ENCODE results near the gene RNU1-4. TPM values are rescaled to one million over a fixed set of nuclear protein-coding genes. Genes with fewer than 3 reads are reported as not detected.
A peak's percentile ranks its signal among the peaks of the same experiment; 100 is the strongest.
"Not testable (repeated sequence)": the region's sequence is repeated elsewhere in the genome, so short reads cannot be mapped to it uniquely, and the experiment has no call there.

RNU1-4 gene
- total RNA-seq (1,000 to 10,000 TPM in 1 of 5 donors, under 1 TPM in 4; under 0.01 to 9,966 (median under 0.01) TPM), polyA plus RNA-seq (not detected)
- long read RNA-seq, donor 1: 0 reads
- long read RNA-seq, donor 2: 0 reads
- long read RNA-seq, donor 3: 0 reads
- long read RNA-seq, donor 4: 0 reads
- long read RNA-seq, donor 5, partial matches to known transcripts: 0 of 1 reads
- long read RNA-seq, donor 5, other reads (novel, unspliced or antisense): 0 of 1 reads
- long read RNA-seq, donor 6: 0 reads
- long read RNA-seq, donor 7: 0 reads
- long read RNA-seq, donor 8: 0 reads
- long read RNA-seq, donor 9, partial matches to known transcripts: 0 of 1 reads
- long read RNA-seq, donor 9, other reads (novel, unspliced or antisense): 0 of 1 reads
- long read RNA-seq, donor 10: 0 reads

GRCh38 chr1:16740047-16740964, at the start of gene RNU1-4:
TSS of gene RNU1-4 (plus strand) at chr1:16740516.
- DNase-seq; intact Hi-C loops (cut with DNase I; ENCODE audit: low total_unique reads); H3K27me3 ChIP-seq; H3K9me3 ChIP-seq; H3K4me1 ChIP-seq; H3K4me3 ChIP-seq; H3K36me3 ChIP-seq; H3K27ac ChIP-seq: not testable (repeated sequence)
- no CpG with 5 or more reads among the region's 46 CpGs for WGBS, 5 donors

DNA sequence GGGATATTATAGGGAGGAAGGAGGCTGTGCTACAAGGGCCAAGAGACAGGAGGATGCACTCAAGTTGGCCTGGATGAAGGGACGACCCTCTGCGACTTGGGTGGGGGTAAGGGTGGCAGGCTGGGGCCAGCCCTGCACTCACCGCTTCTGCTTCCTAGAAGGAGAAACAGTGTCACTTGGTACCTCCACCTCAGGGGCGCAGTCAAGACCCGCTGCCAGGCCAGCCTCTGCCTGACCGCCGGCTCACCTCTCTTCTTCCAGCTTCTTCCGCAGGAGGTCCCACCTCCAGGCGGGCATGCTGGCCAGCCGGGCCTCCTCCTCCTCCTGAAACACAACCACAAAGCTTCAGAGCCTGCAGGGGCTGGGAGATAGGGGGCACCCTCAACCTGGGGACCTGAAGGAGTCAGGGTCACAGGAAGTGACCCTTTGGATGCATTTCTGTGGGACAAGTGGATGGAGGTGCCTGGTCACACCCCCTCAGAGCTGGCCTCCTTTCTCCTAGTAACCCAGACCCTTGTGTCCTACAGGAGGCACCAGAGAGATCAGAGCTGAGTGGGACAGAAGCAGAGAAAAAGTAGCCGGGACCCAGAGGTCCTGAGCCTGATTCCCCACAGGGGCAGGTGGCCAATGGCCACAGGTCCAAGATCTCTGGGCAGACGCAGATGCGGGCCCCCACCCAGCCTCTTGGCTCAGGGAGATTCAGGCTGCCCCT, 49.2 kb upstream of the RNU1-4 start:
- H3K27ac ChIP-seq; H3K4me1 ChIP-seq; H3K4me3 ChIP-seq; H3K9me3 ChIP-seq; DNase-seq; H3K36me3 ChIP-seq; intact Hi-C loops (cut with DNase I; ENCODE audit: low total_unique reads): not testable (repeated sequence)
- H3K27me3 ChIP-seq: peaks cover 0 to 33% (median 2%) of the 10 kb centered on the region in 3 donors
- 87 to 94% (median 89%) methylated on average over 3 to 4 of the region's 13 CpGs; no CpG with 5 or more reads in 2 of the 5 donors for WGBS, 5 donors

DNA sequence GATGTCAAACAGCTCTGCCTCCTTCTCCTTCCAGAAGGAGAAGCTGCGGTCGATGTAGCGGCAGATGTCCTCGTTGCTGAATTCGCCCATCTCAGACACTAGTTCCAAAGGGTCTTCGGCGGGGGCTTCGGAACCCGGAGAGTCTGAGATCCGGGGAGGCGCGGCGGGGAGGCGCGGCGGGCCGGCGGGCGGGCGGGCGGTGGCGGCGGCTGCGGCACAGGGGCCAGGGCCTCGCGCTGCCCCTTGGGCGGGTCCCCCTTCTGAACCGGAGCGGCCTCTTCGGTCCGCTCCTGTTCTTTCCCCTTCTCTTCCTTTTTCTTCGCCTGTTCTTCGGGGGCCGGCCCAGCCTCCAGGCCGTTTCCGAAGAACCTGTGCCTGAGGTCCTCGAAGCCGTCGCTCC, 48.0 kb upstream of the RNU1-4 start:
- H3K27me3 ChIP-seq: peaks cover 0 to 42% (median 2%) of the 10 kb centered on the region in 3 donors
- intact Hi-C loops (cut with DNase I; ENCODE audit: low total_unique reads); DNase-seq; H3K4me3 ChIP-seq; H3K9me3 ChIP-seq; H3K36me3 ChIP-seq; H3K27ac ChIP-seq: not testable (repeated sequence)
- 1 to 25% (median 10%) methylated on average over 4 to 19 of the region's 39 CpGs; no CpG with 5 or more reads in 2 of the 5 donors for WGBS, 5 donors
- H3K4me1 ChIP-seq: peaks cover 0 to 11% (median 3%) of the 10 kb centered on the region in 4 donors

DNA sequence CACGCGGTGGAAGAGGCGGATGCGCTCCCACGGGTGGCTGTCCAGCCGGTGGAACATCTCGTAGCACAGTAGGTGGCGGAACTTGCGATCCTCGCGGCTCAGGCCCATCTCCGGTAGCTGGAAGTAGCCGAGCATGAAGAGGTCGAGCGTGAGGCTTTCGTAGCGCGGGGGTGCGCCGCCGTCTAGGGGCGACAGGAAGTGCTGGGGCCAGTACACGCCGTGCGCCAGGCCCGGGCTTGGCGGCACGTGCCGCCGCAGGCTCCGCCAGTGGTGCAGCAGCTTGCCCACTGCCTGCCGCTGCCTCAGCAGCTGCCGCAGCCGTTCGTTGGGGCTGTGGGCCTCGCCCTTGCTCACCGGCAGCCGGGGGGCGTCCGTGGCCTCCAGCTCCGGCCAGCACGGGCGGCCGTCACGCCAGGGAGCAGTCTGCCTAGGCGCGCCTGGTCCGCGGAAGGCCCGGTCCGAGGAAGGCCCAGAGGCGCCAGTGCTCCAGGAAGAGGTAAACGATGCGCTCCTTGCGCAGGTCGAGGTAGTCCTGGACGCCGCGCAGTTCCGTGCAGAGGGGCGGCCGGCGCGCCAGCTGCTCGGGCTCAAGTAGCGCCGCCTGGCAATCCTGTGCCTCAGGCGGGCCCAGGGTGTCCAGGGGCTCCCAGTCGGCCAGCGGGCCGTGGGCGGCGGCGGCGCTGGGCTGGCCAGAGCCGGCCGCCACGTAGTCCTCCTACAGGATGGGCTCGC, 47.4 kb upstream of the RNU1-4 start:
- WGBS, 5 donors: 0 to 9% (median 1%) methylated on average over 12 to 18 of the region's 79 CpGs
- H3K4me3 ChIP-seq; H3K27ac ChIP-seq; H3K36me3 ChIP-seq; DNase-seq; intact Hi-C loops (cut with DNase I; ENCODE audit: low total_unique reads); H3K9me3 ChIP-seq: not testable (repeated sequence)
- Histone ChIP-seq H3K4me1 (peaks cover 0 to 11% (median 3%) of the 10 kb centered on the region in 4 donors), H3K27me3 (peaks cover 0 to 44% (median 2%) of the 10 kb centered on the region in 3 donors)

GRCh38 chr1:16693449-16694307, 46.6 kb upstream of the RNU1-4 start:
- 0 to 74% (median 1%) methylated on average over 9 to 36 of the region's 96 CpGs for WGBS, 5 donors
- DNase-seq; H3K27ac ChIP-seq; intact Hi-C loops (cut with DNase I; ENCODE audit: low total_unique reads); H3K9me3 ChIP-seq; H3K36me3 ChIP-seq; H3K4me3 ChIP-seq: not testable (repeated sequence)
- H3K4me1 ChIP-seq: peaks cover 0 to 11% (median 3%) of the 10 kb centered on the region in 4 donors
- H3K27me3 ChIP-seq: peaks cover 0 to 48% (median 2%) of the 10 kb centered on the region in 3 donors

- H3K36me3 ChIP-seq; DNase-seq; H3K27ac ChIP-seq; H3K9me3 ChIP-seq; H3K4me3 ChIP-seq; intact Hi-C loops (cut with DNase I; ENCODE audit: low total_unique reads): not testable (repeated sequence)
- Histone ChIP-seq H3K4me1 (peaks cover 0 to 11% (median 3%) of the 10 kb centered on the region in 4 donors), H3K27me3 (peaks cover 0 to 51% (median 2%) of the 10 kb centered on the region in 3 donors)
- 100% methylated on average over 1 of the region's 16 CpGs; no CpG with 5 or more reads in 4 of the 5 donors for whole genome bisulfite sequencing, 5 donors
Measured at GRCh38 chr1:16694308-16694702, 46.0 kb upstream of the RNU1-4 start.

DNA sequence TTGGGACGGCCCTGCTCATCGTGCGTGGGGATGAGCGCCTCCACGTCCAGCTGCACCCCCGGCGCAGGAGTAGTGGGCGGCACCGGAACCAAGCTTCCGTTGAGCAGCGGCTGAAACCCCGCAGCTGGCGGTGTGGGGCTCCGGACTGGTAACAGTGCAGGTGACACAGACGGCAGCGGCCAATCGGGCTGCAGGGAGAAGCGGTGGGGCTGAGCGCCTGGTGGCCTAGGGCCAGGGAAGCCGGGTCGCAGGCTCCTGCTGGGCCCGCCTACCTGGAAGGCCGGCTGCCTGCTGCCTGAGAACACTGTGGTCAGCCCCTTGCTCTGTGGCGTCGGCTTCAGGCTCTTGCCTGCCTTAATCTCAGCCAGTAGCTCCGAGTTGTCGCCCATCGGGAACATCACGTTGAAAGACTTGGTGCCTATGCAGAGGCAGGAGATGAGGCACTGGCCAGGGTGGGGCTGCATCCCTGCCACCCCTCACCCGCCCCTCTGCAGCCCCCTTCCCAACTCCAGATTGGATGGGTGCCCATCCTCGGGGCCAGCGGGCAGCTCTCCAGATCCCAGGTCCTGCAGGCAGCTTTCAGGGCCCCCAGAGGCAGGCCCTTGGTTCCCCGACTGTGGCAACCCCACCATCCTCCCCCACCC, 43.7 kb upstream of the RNU1-4 start:
- peaks cover 0 to 11% (median 3%) of the 10 kb centered on the region in 4 donors for H3K4me1 ChIP-seq
- intact Hi-C loops (cut with DNase I; ENCODE audit: low total_unique reads); H3K27ac ChIP-seq; H3K36me3 ChIP-seq; H3K9me3 ChIP-seq; H3K4me3 ChIP-seq: not testable (repeated sequence)
- 9 to 52% (median 24%) methylated on average over 8 to 26 of the region's 33 CpGs for WGBS, 5 donors
- DNase-seq: peak; percentile 27 to 61
- H3K27me3 ChIP-seq: peaks cover 0 to 54% (median 2%) of the 10 kb centered on the region in 3 donors

- H3K27ac ChIP-seq; H3K9me3 ChIP-seq; H3K36me3 ChIP-seq; intact Hi-C loops (cut with DNase I; ENCODE audit: low total_unique reads); DNase-seq; H3K4me3 ChIP-seq: not testable (repeated sequence)
- H3K4me1 ChIP-seq: peaks cover 0 to 11% (median 3%) of the 10 kb centered on the region in 4 donors
- H3K27me3 ChIP-seq: peaks cover 0 to 50% (median 2%) of the 10 kb centered on the region in 3 donors
- 33 to 73% (median 51%) methylated on average over 1 to 6 of the region's 7 CpGs for WGBS, 5 donors
Measured at GRCh38 chr1:16697152-16697551, 43.2 kb upstream of the RNU1-4 start.

DNA sequence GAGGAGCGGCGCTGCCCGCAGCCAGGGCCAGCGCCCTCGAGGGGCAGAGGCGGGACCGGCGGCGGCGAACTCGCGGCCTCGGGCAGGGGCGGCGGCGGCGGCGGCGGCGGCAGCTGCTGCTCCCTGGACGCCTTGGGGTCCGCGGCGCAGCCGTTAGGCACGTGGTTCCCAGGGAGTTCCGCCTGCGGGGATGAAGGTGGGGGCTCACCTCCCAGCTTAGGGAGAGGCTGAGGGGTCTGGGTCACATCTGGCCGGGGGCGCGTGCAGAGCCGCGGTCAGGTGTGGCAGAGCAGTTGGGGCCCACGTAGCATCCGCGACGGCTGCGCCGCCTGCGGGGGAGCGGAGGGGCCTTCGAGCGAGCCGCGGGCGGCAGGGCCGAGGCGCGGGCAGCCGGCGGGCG, 40.9 kb upstream of the RNU1-4 start:
- H3K9me3 ChIP-seq; H3K27ac ChIP-seq; H3K4me1 ChIP-seq; H3K4me3 ChIP-seq; intact Hi-C loops (cut with DNase I; ENCODE audit: low total_unique reads); H3K36me3 ChIP-seq: not testable (repeated sequence)
- peaks cover 0 to 40% (median 0%) of the 10 kb centered on the region in 3 donors for H3K27me3 ChIP-seq
- peak in 1 of 2 donors; percentile 29 for DNase-seq
- 18 to 48% (median 34%) methylated on average over 11 to 47 of the region's 52 CpGs for WGBS, 5 donors
